GM12892 (cell line): ENCODE results near the gene WDR89.

Experiments used
- POLR2A ChIP-seq: IDR thresholded peaks from 2 replicates; pipeline ENCODE4 v1.6.1; 2011; ENCODE audit warnings: low read depth, low read length, control low read depth
- TAF1 ChIP-seq: IDR thresholded peaks from 2 replicates; pipeline ENCODE4 v1.6.1; 2011; ENCODE audit warnings: low read depth, mild to moderate bottlenecking, control low read depth, low read length, borderline replicate concordance

- no peak for TF ChIP-seq POLR2A
- no peak for TF ChIP-seq TAF1
Observed at GRCh38 chr14:63677891-63678379, 36.3 kb upstream of the WDR89 start.
